ENCODE measurements around the gene UTP15. TPM values are rescaled to one million over a fixed set of nuclear protein-coding genes. Genes with fewer than 3 reads are reported as not detected.

Gene UTP15
- total RNA-seq, 4 donors from 2014 or later: 24.9 to 51.0 (median 33.3) TPM

GRCh38 chr5:73592551-73592950, 27.0 kb downstream of the UTP15 start:
- no peak for DNase-seq (ENCODE audit: low spot score)
- ATAC-seq (ENCODE audit: low FRiP score): no peak
- no peak for TF ChIP-seq CTCF (IDR thresholded peaks at IDR 0.05)

- TF ChIP-seq CTCF (IDR thresholded peaks at IDR 0.05): no peak
- ATAC-seq (ENCODE audit: low FRiP score): no peak
- DNase-seq (ENCODE audit: low spot score): no peak
Observed at GRCh38 chr5:73596705-73597328, 31.3 kb downstream of the UTP15 start.

GRCh38 chr5:73599380-73599779, 33.8 kb downstream of the UTP15 start:
- no peak for DNase-seq (ENCODE audit: low spot score)
- ATAC-seq (ENCODE audit: low FRiP score): no peak
- no peak for TF ChIP-seq CTCF (IDR thresholded peaks at IDR 0.05)

GRCh38 chr5:73603998-73604397, 38.5 kb downstream of the UTP15 start:
- ATAC-seq (ENCODE audit: low FRiP score) (no peak), DNase-seq (ENCODE audit: low spot score) (no peak)
- TF ChIP-seq CTCF (IDR thresholded peaks at IDR 0.05): no peak

- no peak for TF ChIP-seq CTCF (IDR thresholded peaks at IDR 0.05)
- DNase-seq (ENCODE audit: low spot score): no peak
- ATAC-seq (ENCODE audit: low FRiP score): no peak
Observed at GRCh38 chr5:73605223-73606087, 39.9 kb downstream of the UTP15 start.

- TF ChIP-seq CTCF (IDR thresholded peaks at IDR 0.05): no peak
- ATAC-seq (ENCODE audit: low FRiP score) (no peak), DNase-seq (ENCODE audit: low spot score) (no peak)
Observed at GRCh38 chr5:73606206-73606753, 40.7 kb downstream of the UTP15 start.

Measured in omental fat pad (tissue), 4 donors.